Neural progenitor cell (in vitro differentiated cells): ENCODE results near the gene CIDEB. TPM values are rescaled to one million over a fixed set of nuclear protein-coding genes. Genes with fewer than 3 reads are reported as not detected.

Experiments
- DNase-seq: peaks from one replicate; pipeline ENCODE4 v3.0.0-alpha.2; 2016; ENCODE audit warnings: low spot score
- H2AFZ ChIP-seq: fragments of 200-600 bp; sonication (generic); replicated peaks from 2 replicates; pipeline ENCODE4 v1.6.1; 2016; ENCODE audit warnings: antibody characterized with exemption
- H3F3A ChIP-seq: fragments of 200-600 bp; sonication (generic); 2 replicates; pipeline ENCODE4 v1.6.1; 2016; ENCODE audit warnings: antibody characterized with exemption, low read depth
- H3K27ac ChIP-seq: fragments of 200-600 bp; sonication (generic); 2 replicates; pipeline ENCODE4 v1.5.1; 2016; ENCODE audit warnings: mild to moderate bottlenecking
- H3K27me3 ChIP-seq: fragments of 200-600 bp; sonication (generic); 2 replicates; pipeline ENCODE4 v1.6.1; 2016; ENCODE audit warnings: mild to moderate bottlenecking, moderate library complexity
- H3K36me3 ChIP-seq: fragments of 200-600 bp; sonication (generic); 2 replicates; pipeline ENCODE4 v1.5.1; 2016
- H3K4me1 ChIP-seq: fragments of 200-600 bp; sonication (generic); 2 replicates; pipeline ENCODE4 v1.6.1; 2016; ENCODE audit warnings: mixed run types
- H3K4me2 ChIP-seq: fragments of 200-600 bp; sonication (generic); 2 replicates; pipeline ENCODE4 v1.6.1; 2016
- H3K4me3 ChIP-seq: fragments of 200-600 bp; sonication (generic); 2 replicates; pipeline ENCODE4 v1.5.1; 2016
- H3K79me2 ChIP-seq: fragments of 200-600 bp; sonication (generic); 2 replicates; pipeline ENCODE4 v1.6.1; 2016; ENCODE audit warnings: low read depth
- H3K9ac ChIP-seq: fragments of 200-600 bp; sonication (generic); 2 replicates; pipeline ENCODE4 v1.6.1; 2016
- H3K9me3 ChIP-seq: fragments of 200-600 bp; sonication (generic); 2 replicates; pipeline ENCODE4 v1.5.1; 2016; ENCODE audit warnings: low read depth
- H4K20me1 ChIP-seq: fragments of 200-600 bp; sonication (generic); 2 replicates; pipeline ENCODE4 v1.6.1; 2016; ENCODE audit warnings: low read depth
- H3K27ac Mint-ChIP-seq: 3 replicates; pipeline ENCODE4 v1.8.0; 2021; ENCODE audit warnings: mixed read lengths
- H3K27me3 Mint-ChIP-seq: 2 replicates; pipeline ENCODE4 v1.8.0; 2022; ENCODE audit warnings: low read depth, mild to moderate bottlenecking, inconsistent platforms, moderate library complexity, mixed read lengths; ENCODE audit not compliant: insufficient read depth
- H3K36me3 Mint-ChIP-seq: 3 replicates; pipeline ENCODE4 v1.8.0; 2021; ENCODE audit warnings: mixed read lengths
- H3K4me1 Mint-ChIP-seq: 3 replicates; pipeline ENCODE4 v1.8.0; 2021; ENCODE audit warnings: mixed read lengths
- H3K4me3 Mint-ChIP-seq: 3 replicates; pipeline ENCODE4 v1.8.0; 2021; ENCODE audit warnings: mild to moderate bottlenecking, moderate library complexity, mixed read lengths
- H3K9me3 Mint-ChIP-seq: 3 replicates; pipeline ENCODE4 v1.8.0; 2020; ENCODE audit warnings: mixed read lengths
- CTCF ChIP-seq: fragments of 200-600 bp; sonication (generic); IDR thresholded peaks from 2 replicates; pipeline ENCODE4 v1.5.1; 2017; ENCODE audit warnings: antibody characterized with exemption, mild to moderate bottlenecking
- EZH2 ChIP-seq: fragments of 200-600 bp; sonication (generic); IDR thresholded peaks from 2 replicates; pipeline ENCODE4 v1.6.1; 2017; ENCODE audit warnings: antibody characterized with exemption, mild to moderate bottlenecking, moderate library complexity
- EZH2phosphoT487 ChIP-seq: fragments of 200-600 bp; sonication (generic); IDR thresholded peaks from 2 replicates; pipeline ENCODE4 v1.6.1; 2017; ENCODE audit warnings: antibody characterized with exemption
- total RNA-seq: library from RNA; depleted of rRNA; stranded (reverse); fragments of >200 nt; gene quantifications from 2 replicates; pipeline ENCODE4 v1.2.3, GENCODE V29; 2015; ENCODE audit warnings: low replicate concordance

CIDEB gene
- total RNA-seq, 1 donor from 2014 or later: not detected

- H3K27me3 ChIP-seq: no peaks in the 10 kb centered on the region
- no peak for DNase-seq
- no peak overlapping the region for H3K4me3 ChIP-seq
- no peak overlapping the region for H3K27ac Mint-ChIP-seq
- TF ChIP-seq EZH2phosphoT487 (no peak), CTCF (no peak)
- H2AFZ ChIP-seq: no peak overlapping the region
- no peaks in the 10 kb centered on the region for H3K9me3 Mint-ChIP-seq
- no peaks in the 10 kb centered on the region for H3K79me2 ChIP-seq
- no peaks in the 10 kb centered on the region for H3K36me3 ChIP-seq
- H3K27me3 Mint-ChIP-seq: peaks cover 2% of the 10 kb centered on the region
- H3K4me1 Mint-ChIP-seq: no peaks in the 10 kb centered on the region
- H3K4me3 Mint-ChIP-seq: peak overlapping the region; percentile 41
- H4K20me1 ChIP-seq: no peaks in the 10 kb centered on the region
- H3K9ac ChIP-seq: no peak overlapping the region
- H3K4me2 ChIP-seq: no peak overlapping the region
- H3F3A ChIP-seq: no peaks in the 10 kb centered on the region
- H3K9me3 ChIP-seq: no peaks in the 10 kb centered on the region
- no peak overlapping the region for H3K27ac ChIP-seq
- no peaks in the 10 kb centered on the region for H3K36me3 Mint-ChIP-seq
- H3K4me1 ChIP-seq: no peaks in the 10 kb centered on the region
Observed at GRCh38 chr14:24284501-24285035, 23.2 kb downstream of the CIDEB start.

GRCh38 chr14:24283796-24284460, 23.8 kb downstream of the CIDEB start:
- Mint-ChIP-seq H3K27ac (peak overlapping the region; percentile 43), H3K4me3 (no peak overlapping the region), H3K36me3 (no peaks in the 10 kb centered on the region)

GRCh38 chr14:24282736-24283135, 25.0 kb downstream of the CIDEB start:
- Histone ChIP-seq H3K36me3 (no peaks in the 10 kb centered on the region), H3F3A (no peaks in the 10 kb centered on the region), H3K27me3 (no peaks in the 10 kb centered on the region), H3K4me2 (no peak overlapping the region), H4K20me1 (no peaks in the 10 kb centered on the region), H3K4me3 (no peak overlapping the region), H3K79me2 (no peaks in the 10 kb centered on the region), H3K9ac (no peak overlapping the region), H2AFZ (no peak overlapping the region), H3K27ac (no peak overlapping the region), H3K9me3 (no peaks in the 10 kb centered on the region), H3K4me1 (no peaks in the 10 kb centered on the region)
- DNase-seq: no peak
- Mint-ChIP-seq H3K27me3 (peaks cover 4% of the 10 kb centered on the region), H3K27ac (no peak overlapping the region), H3K4me3 (peak overlapping the region; percentile 35), H3K36me3 (no peaks in the 10 kb centered on the region), H3K4me1 (no peaks in the 10 kb centered on the region), H3K9me3 (no peaks in the 10 kb centered on the region)
- TF ChIP-seq CTCF: no peak

More at GRCh38 chr14:24283796-24284460, 23.8 kb downstream of the CIDEB start:
- Histone ChIP-seq H4K20me1 (no peaks in the 10 kb centered on the region), H3K9me3 (no peaks in the 10 kb centered on the region), H3K27me3 (no peaks in the 10 kb centered on the region), H3F3A (no peaks in the 10 kb centered on the region), H3K9ac (no peak overlapping the region), H3K27ac (no peak overlapping the region), H2AFZ (no peak overlapping the region), H3K79me2 (no peaks in the 10 kb centered on the region), H3K4me1 (no peaks in the 10 kb centered on the region), H3K4me3 (no peak overlapping the region), H3K4me2 (no peak overlapping the region), H3K36me3 (no peaks in the 10 kb centered on the region)
- H3K4me1 Mint-ChIP-seq: no peaks in the 10 kb centered on the region
- peaks cover 2% of the 10 kb centered on the region for H3K27me3 Mint-ChIP-seq
- no peaks in the 10 kb centered on the region for H3K9me3 Mint-ChIP-seq
- peak; percentile 8 for DNase-seq
- no peak for TF ChIP-seq CTCF
- no peak for TF ChIP-seq EZH2
- TF ChIP-seq EZH2phosphoT487: no peak
